GM11168 (cell line): ENCODE data around the gene SPG11.
"Not testable (repeated sequence)": the region's sequence is repeated elsewhere in the genome, so short reads cannot be mapped to it uniquely, and the experiment has no call there.

ENCODE experiments used
- in situ Hi-C: fragments of 300-500 bp; cut with MboI; formaldehyde crosslinking; loops from one replicate; pipeline ENCODE4 v1.12.0; 2022; ENCODE audit warnings: low sequenced_read_pairs; ENCODE audit not compliant: unreplicated experiment

The SPG11 gene

DNA sequence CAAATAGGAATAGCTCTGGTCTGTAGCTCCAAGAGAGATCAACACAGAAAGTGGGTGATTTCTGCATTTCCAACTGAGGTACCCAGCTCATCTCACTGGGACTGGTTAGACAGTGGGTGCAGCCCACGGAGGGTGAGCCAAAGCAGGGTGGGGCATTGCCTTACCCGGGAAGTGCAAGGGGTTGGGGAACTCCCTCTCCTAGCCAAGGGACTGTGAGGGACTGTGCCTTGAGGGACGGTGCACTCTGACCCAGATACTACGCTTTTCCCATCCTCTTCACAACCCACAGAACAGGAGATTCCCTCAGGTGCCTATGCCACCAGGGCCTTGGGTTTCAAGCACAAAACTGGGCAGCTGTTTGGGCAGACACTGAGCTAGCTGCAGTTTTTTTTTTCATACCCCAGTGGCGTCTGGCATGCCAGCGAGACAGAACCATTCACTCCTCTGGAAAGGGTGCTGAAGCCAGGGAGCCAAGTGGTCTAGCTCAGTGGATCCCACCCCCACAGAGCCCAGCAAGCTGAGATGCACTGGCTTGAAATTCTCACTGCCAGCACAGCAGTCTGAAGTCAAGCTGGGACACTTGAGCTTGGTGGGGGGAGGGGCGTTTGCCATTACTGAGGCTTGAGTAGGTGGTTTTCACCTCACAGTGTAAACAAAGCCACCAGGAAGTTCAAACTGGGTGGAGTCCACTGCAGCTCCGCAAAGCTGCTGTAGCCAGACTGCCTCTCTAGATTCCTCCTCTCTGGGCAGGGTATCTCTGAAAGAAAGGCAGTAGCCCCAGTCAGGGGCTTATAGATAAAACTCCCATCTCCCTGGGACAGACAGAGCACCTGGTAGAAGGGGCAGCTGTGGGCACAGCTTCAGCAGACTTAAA lies 19.6 kb upstream of the SPG11 start:
- in situ Hi-C loops = not testable (repeated sequence)

DNA sequence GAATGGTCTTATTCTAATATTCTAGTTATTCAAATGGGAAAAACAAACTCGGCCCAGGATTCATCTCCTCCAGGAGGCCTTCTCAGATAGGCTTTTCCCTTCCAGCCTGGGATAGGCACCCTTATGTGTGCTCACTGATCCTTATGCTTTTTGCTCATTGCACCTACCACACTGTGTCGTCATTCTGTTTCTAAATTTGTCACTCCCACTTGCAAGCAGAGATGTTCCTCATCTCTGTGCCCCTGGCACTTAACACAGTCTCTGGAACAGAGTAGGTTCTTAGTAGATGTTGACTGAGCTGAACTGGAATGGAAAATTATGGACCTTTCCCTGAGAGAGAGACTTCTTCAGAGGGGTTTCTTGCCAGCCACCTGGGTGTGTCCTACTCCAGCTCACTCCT lies 18.7 kb upstream of the SPG11 start:
- in situ Hi-C loops = no loop called here

DNA sequence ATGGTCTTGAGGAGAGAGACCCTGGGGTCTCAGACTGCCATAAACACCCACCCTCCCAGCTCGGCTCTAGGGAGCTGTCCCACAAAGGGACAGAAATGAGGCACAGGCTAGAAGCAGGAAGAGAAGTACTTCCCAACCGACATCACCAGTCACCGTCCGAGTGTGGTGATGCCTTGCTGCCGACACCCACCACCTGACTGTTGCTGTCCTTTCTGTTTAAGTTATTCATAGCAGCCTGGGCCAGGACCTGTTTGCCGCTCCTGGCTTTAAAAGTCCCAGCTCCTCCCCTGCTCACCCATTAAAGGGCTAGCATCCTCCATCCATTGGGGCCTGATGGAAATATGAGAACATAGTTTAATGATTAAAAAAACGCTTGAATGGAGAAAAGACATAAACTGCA lies 13.2 kb upstream of the SPG11 start:
- in situ Hi-C loops = no loop called here

DNA sequence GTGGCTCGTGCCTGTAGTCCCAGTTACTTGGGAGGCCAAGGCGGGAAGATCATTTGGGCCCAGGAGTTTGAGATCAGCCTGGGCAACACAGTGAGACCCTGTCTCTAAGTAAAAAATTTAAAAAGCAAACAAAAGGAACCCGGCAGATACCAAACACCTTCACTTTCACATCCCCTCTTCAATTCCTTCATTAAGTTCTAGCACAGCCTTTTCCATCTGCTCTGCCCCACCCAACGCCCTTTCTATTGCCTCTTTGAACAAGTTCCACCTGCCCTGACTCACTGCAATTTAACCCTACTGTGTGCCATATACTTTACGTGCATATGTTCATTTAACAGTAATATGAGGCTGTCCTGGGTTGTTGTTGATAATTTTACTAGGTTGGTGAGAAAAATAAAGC lies 12.4 kb upstream of the SPG11 start:
- in situ Hi-C loops = no loop called here

DNA sequence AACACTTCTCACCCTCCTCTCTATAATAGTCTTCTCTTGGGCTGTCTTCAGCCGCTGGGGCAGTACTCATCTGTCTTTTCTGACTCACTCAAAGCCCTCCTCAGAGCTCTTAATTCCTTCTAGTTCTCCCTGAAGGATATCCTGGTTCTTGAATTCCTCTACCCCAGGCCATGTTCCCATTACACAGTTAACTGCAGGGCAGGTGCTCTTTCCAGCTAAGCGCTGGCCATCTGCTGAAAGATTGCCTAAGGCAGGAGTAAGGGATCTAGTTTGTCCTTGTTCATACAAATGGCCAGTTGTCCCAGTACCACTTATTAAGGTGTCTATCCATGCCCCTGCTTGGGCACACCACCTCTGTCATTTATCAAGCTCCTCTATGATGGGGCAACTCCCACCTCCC lies 10.2 kb upstream of the SPG11 start:
- in situ Hi-C loops = no loop called here

DNA sequence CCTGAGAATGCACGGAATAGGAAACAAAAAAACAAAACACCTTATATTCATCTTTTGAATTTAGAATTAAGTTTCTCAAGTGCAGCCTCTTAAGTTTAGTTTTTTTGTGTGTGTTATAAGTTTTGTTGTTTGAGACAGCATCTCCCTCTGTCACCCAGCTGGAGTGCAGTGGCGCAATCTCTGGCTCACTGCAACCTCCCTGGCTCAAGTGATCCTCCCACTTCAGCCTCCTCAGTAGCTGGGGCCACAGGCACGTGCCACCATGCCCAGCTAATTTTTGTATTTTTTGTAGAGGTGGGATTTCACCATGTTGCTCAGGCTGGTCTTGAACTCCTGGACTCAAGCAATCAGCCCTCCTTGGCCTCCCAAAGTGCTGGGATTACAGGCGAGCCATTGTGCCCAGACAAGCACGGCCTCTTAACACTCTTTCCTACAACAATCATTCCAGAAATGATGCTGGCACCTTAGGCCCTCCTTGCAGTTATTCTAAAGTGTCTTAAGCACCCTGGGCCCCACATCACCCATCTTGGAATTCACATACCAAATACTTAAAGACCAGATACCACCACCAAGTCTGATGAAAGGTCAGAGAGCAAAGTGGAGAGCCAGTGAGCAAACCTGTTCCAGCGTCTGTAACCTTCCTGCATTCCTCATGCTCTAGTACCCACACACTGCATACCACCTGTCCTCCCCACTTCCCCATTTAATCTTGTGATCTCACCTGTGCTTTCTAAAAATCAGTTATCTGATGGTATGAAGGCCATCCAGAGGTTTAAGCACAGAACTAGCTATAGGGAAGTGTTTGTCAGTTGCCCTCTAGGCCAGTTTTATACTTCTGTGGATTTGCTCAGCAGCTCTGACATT lies 6.9 kb upstream of the SPG11 start:
- in situ Hi-C loops = no loop called here

DNA sequence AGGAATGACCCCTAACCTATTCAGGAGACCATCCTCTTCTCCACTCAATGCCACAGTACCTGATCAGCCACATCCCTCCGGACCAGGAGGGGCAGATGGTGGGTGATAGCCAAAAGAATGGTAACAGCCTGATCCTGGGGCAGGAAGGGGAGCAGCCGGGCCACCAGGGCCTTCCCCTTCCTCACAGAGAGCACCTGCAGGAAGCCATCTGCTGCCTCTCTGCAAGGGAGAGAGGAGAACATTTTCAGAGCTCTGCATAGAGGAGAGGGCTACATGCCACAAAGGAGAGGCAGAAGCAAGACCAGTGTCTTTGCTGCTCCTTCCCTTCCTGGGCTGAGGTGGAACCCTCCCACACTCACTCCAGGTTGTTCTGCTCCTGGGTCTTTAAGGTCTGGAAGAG lies 5.5 kb upstream of the SPG11 start:
- in situ Hi-C loops = loop anchor here (5.0 kb wide), 1 partner anchor 38 kb away; no protein-coding TSS in a partner anchor

DNA sequence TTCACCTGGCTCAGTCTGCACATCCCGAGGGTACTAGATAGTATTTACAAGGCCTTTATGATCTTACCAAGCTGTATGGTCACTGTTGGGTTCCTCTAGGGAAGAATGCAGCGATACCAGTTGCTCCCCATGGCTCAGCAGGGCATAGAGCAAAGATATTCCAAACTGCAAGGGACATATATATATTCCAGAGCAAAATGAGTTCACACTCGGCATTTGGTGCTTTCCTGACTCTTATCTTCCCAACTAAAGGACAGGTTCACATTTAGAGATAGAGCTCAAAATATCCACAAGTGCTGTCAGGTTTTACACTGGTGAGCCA lies 3.5 kb upstream of the SPG11 start:
- in situ Hi-C loops = loop anchor here (5.0 kb wide), 1 partner anchor 40 kb away; no protein-coding TSS in a partner anchor

DNA sequence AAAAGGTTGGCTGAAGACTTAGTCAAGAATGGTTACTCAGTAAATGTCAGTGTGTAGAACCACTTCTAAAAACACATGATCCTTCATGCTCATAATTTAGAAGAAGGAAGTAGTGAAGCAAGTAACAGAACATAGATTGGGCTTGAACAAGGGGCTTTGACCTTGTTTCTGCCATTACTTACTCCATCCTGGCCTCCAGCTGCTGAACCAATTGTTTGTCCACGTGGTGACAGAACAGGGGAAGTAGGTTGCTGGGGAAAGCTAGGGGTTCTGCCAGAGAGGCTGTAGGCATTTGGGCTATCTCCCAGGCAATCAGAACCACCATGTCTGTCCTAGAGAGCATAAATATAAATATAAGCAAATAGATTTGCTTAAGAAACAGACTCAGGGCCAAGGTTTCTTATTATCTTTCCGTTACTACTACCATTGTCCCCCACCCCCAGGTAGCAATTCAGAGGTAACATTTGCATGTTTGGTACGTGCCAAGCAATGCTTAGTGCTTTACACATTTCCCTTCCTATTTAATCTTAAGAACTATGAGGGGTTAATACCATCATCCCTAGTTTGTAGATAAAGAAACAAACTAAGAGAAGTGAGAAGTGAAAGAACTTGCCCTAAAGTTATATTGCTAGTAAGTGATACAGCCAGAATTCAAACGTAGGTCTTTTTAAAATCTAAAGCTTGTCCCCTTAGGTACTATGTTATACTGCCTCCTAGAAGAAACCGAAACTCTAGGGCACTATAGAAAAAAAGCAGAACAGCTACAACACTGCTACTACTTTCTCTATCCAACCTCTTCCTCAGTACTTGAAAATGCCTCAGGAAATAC lies 3.0 kb upstream of the SPG11 start:
- in situ Hi-C loops = loop anchor here (5.0 kb wide), 1 partner anchor 41 kb away; no protein-coding TSS in a partner anchor

DNA sequence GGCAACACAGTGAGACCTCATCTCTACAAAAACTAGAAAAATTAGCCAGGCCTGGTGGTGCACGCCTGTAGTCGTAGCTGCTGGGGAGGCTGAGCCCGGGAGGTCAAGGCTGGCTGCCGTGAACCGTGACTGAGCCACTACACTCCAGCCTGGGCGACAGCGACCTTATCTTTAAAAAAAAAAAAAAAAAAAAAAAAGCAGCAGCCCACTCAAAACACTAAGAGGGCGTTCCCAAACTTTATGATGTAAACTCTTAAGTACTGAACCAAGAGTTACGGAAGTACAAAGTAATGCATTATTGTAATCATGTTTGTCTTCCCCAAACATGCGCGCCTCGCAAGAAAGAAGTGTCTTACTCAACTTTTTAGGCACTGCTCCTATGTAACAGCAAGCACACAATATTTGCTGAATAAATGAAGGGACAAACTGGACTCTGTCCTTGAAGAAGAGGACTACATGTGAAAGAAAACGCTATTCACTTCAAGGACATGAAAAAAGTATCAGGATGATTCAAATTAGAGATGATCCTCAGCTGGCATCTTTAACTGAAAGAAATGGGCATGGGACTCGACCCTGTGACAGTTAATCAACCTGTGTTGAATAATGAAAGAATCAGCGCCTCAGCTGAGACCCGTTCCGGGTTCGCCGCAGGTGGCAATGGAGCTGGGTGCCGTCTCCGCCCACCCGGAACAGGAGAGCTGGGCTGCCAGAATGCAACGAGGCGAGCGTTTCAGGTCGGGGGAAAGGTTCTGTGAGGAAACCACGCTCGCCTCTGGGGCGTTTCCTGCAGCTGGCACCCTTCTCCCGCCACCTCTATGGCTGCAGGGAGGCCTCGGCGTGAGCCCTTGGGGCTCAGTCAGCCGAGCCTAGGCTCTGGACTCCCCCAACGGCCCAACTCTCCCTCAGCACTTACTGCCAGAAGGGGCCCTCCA lies 718 bp downstream of the SPG11 start:
- in situ Hi-C loops = no loop called here

DNA sequence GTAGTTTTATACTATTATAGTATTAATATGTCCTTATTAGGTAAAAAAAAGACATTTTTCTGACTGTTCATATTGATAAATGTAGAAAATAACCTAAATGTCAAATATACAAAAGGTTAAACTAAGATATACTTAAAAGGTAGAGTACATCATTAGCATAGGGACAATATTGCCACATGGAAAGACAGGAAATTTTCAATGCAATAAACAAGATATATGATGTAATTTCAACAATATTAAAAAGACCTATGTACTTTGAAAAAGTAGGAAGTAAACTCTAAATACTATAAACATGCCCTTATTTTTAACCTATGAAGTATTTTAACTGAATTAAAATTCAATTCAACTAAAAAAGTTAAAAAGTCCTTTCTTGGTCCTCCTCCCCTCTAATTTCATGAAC lies 1.9 kb downstream of the SPG11 start:
- in situ Hi-C loops = no loop called here

DNA sequence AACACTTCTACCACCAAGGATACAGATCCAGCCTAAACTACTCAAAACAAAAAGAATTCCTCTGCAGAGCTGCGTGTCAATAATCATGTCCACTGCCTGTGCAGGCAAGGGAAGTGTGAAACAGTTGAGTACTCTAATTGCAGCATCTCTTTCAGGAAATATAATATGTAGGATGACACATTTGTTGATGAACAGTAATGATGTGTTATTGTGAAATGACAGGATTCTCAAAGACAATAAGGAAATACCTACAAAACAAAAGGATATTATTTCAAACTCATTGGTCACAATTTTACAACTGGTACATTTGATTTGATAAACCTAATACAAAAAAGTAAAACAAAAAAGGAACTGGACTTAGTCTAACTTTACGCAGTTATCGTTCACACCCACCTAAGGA lies 4.4 kb downstream of the SPG11 start:
- in situ Hi-C loops = no loop called here

DNA sequence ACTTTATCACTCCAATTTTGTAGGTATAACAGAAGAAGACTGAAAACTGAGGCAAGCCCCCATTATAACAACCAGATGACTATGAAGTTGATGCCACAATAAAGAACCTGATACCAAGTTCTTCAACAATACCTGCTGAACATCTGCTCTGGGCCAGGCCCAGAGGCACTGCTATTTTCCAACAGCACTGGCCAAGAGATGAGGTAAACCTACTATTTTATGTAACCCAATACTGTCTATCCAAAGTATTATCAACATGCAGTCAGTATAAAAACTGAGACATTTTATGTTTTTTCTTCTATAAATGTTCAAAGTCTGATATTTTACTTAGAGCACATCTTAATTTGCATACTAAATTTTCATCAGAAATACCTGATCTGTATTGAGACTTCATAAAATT lies 6.1 kb downstream of the SPG11 start:
- in situ Hi-C loops = no loop called here

DNA sequence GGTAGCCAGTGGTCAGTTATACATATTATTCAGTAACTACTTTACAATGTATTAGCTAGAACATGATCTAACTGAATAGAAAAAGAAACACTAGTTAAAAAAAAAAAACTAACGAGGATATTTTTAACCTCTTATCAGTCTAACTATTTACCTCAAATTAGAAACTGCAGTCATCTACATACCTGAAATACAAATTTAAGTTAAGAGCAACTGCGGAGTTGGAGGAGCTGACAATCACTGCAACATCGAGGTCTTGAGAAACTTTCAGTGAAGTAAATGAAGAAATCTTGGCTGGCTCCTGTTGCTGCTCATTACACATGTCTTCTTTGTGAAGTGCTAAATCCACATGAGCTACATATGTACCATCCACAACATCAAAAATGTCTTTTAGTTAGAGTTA lies 6.5 kb downstream of the SPG11 start:
- in situ Hi-C loops = no loop called here

DNA sequence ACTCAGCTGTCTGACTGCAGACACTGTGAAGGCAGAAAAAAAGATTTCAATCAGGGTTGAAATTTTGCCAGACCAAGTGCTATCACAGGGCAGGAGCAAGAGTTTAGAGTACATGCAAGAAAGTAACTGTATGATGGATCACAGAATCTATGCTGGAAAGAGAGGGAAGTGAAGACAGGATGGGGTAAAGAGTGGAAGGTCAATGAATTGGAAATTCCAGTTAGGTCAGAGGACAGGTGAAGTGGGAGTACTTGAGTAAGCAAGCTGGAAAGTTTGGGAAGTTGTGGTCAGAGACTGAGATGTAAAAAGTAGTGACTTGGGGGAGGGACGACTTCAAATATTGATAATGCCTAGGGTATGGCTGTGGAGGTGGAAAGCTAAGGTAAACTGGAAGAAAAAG lies 7.2 kb downstream of the SPG11 start:
- in situ Hi-C loops = no loop called here

DNA sequence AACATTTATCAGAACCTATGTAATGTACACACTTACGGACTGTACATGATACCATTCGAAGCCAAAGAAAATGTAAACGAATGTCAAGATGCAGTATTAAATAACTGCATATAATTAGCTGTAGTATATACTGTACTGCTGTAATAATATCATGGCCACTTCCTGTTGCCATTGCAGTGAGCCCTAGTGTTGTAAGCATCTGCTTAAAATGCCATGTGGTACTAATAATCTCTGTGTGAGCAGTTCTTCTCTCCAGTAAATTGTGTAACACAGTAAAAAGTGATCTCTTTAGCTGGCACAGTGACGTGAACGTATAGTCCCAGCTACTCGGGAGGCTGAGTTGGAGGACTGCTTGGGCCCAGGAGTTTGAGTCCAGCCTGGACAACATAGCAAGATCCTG lies 8.6 kb downstream of the SPG11 start:
- in situ Hi-C loops = no loop called here

DNA sequence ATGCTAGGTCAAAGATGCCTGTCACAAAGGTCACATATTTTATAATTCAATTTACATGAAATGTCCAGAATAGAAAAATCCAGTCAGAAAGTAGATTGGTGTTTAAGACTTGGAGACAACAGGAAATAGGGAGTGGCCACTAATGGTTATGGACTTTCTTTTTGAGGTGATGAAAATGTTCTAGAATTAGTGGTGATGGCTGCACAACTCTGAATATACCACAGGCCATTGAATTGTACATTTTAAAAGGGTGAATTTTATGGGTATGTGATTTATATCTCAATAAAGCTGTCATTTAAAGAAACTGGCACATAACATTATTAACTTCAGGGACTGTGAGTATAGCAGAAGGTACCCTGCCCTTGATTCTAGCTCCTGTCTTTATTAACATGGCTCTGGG lies 15.8 kb downstream of the SPG11 start:
- in situ Hi-C loops = no loop called here

DNA sequence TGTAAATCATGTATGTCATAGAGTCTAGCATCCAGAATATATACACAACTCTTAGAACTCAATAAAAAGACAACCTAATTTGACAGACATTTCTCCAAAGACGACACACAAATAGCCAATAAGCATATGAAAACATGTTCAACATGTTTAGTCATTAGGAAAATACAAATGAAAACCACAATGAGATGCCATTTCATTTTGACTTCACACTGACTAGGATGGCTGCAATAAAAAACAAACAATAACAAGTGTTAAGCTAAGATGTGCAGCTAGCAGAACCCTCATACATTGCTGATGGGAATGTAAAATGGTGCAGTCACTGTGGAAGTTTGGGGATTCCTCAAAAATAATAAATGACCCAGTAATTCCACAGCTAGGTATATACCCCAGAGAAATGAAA lies 16.4 kb downstream of the SPG11 start:
- in situ Hi-C loops = no loop called here

DNA sequence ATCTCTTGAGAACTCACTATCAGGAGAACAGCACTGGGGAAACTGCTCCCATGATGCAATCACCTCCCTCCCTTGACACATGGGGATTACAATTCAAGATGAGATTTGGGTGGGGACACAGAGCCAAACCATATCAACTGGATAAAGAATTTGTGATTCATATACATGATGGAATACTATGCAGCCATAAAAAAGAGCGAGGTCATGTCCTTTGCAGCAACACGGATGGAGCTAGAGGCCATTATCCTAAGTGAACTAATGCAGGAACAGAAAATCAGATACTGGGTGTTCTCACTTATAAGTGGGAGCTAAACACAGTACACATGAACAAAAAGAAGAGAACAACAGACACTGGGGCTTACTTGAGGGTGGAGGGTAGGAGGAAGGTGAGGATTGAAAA lies 17.0 kb downstream of the SPG11 start:
- in situ Hi-C loops = no loop called here

DNA sequence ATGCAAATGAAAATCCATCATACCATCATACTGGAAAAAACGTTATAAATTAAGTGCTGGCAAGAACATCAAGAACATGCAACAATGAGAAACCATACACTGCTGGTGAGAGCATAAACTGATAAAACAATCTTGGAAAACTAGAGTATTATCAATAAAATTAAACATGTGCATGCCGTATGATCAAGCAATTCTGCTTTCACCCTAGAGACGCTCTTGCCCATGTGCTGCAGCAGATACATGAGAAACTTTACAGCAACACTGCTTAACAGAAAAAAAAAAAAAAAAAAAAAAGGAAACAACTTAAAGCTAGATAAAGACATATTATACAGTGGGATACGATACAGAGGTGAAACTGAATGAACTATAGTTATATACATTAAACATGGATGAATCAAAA lies 21.8 kb downstream of the SPG11 start:
- in situ Hi-C loops = no loop called here
